Measurements from ENCODE around the gene FHL2. TPM values are rescaled to one million over a fixed set of nuclear protein-coding genes. Genes with fewer than 3 reads are reported as not detected.

Gene FHL2
- total and polyA plus RNA-seq, 2 donors (not counting 3 experiments of a cell fraction or from before 2014, with no cell fraction given): 197 to 491 TPM

- peaks cover 93% of the 10 kb centered on the region for H3K79me2 ChIP-seq (ENCODE audit: control insufficient read depth, insufficient read depth, low read length)
- dilution Hi-C loops (cut with MboI; ENCODE audit: extremely low pct_ligation_motif_present, low sequenced_read_pairs): no loop called here
- ChIA-PET CTCF (interaction anchor here (0.7 kb wide), 1 partner anchor 16 kb away, joined by 3 read pairs; no protein-coding TSS in a partner anchor), POLR2A (interaction anchor here (1.1 kb wide), 1 partner anchor 10 kb away, joined by 3 read pairs; no protein-coding TSS in a partner anchor)
- H3K4me1 ChIP-seq (ENCODE audit: control insufficient read depth, extremely low read depth, insufficient read depth, low read length): peaks cover 79% of the 10 kb centered on the region
- H3K4me3 ChIP-seq (replicated peaks in 1 of 3; ENCODE audit: insufficient read depth in 1 of 3, low read depth in 1 of 3, low read length in 3 of 3): no peak overlapping the region
- H3K9me3 ChIP-seq (replicated peaks; ENCODE audit: control insufficient read depth, insufficient read depth, low read length): no peaks in the 10 kb centered on the region
- H3K36me3 ChIP-seq (ENCODE audit: control insufficient read depth in 2 of 2, extremely low read depth in 1 of 2, insufficient read depth in 2 of 2, low read length in 2 of 2): peaks cover 41 to 49% of the 10 kb centered on the region in 2 experiments
- peak overlapping the region; percentile 84 for H3K27ac ChIP-seq (ENCODE audit: insufficient read depth, low read depth, low read length)
- DNase-seq (ENCODE audit: low read depth, low spot score): no peak
- no TSS peak for BruUV-seq (replicated peaks)
- intact Hi-C loops (cut with micrococcal nuclease): no loop called here
- no peaks in the 10 kb centered on the region for H3K27me3 ChIP-seq (ENCODE audit: control insufficient read depth in 2 of 2, insufficient read depth in 2 of 2, low read length in 2 of 2)
- TF ChIP-seq POLR2AphosphoS5 (IDR thresholded peaks at IDR 0.05; ENCODE audit: insufficient read depth, low read depth, low read length) (peak; percentile 29), FOS (IDR thresholded peaks at IDR 0.05; ENCODE audit: borderline replicate concordance, insufficient read depth, low read length) (no peak), GATA2 (IDR thresholded peaks at IDR 0.05; ENCODE audit: insufficient read depth, insufficient read length, low read depth, low read length) (no peak), CTCF (IDR thresholded peaks at IDR 0.05; ENCODE audit: extremely low read depth in 1 of 2, insufficient read depth in 1 of 2, low read depth in 1 of 2, low read length in 2 of 2) (no peak), JUN (IDR thresholded peaks at IDR 0.05; ENCODE audit: borderline replicate concordance, insufficient read depth, insufficient read length, low read depth) (no peak), EZH2 (IDR thresholded peaks at IDR 0.05; ENCODE audit: borderline replicate concordance, low read depth, low read length, severe bottlenecking) (no peak), POLR2A (IDR thresholded peaks at IDR 0.05; ENCODE audit: low read depth, low read length) (peak; percentile 50), MYC (IDR thresholded peaks at IDR 0.05; ENCODE audit: low read depth, low read length) (no peak)
- TF ChIP-seq, protein P1, sequence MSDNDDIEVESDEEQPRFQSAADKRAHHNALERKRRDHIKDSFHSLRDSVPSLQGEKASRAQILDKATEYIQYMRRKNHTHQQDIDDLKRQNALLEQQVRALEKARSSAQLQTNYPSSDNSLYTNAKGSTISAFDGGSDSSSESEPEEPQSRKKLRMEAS (IDR thresholded peaks at IDR 0.05; ENCODE audit: insufficient read depth, insufficient read length): no peak
- H3K4me2 ChIP-seq (ENCODE audit: insufficient read depth, low read length): no peak overlapping the region
- H4K20me1 ChIP-seq (replicated peaks; ENCODE audit: control insufficient read depth, extremely low read depth, insufficient read depth, low read length): no peaks in the 10 kb centered on the region
- H2AFZ ChIP-seq (ENCODE audit: low read depth, low read length): no peak overlapping the region
- H3K9me1 ChIP-seq (replicated peaks; ENCODE audit: control insufficient read depth, extremely low read depth, insufficient read depth, low read length): no peaks in the 10 kb centered on the region
- no peak overlapping the region for H3K9ac ChIP-seq (replicated peaks; ENCODE audit: extremely low read depth, insufficient read depth, low read length)
- no peak for FAIRE-seq
Observed at GRCh38 chr2:105378921-105379383, 19.9 kb downstream of the FHL2 start.

Measured in endothelial cell of umbilical vein (primary cell).